ENCODE measurements around the gene PPP3CA.
"Not testable (repeated sequence)": the region's sequence is repeated elsewhere in the genome, so short reads cannot be mapped to it uniquely, and the experiment has no call there.

PPP3CA gene

DNA sequence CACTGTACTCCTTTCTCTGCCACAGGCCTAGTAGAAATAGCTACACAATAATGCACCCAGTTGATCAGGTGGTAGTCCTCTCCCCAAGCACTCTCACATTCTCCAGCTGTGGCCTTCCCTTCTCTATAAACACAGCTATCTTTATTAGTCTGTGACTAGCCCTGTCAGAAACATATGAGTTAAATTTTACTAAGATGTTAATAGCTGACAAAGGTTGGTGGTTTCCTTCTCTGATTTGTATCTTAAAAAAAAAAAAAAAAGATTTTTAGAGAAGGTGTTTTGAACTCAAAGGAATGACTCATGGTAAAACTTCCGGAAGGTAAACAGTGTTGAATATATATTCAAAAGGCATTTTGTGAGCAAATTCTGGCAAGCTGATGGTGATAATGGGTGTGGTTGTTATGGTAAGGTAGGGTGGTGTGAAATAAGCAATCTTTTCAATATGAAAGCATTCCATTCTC is 327.4 kb downstream of the PPP3CA start:
- peaks cover 52% of the 10 kb centered on the region for H3K4me1 Mint-ChIP-seq
- H3K36me3 Mint-ChIP-seq: peaks cover 19% of the 10 kb centered on the region
- DNase-seq: peak; percentile 52
- H3K4me3 Mint-ChIP-seq: peak overlapping the region; percentile 45
- H3K9me3 Mint-ChIP-seq: no peaks in the 10 kb centered on the region
- H3K27me3 Mint-ChIP-seq: peaks cover 4% of the 10 kb centered on the region
- H3K27ac Mint-ChIP-seq: peak overlapping the region; percentile 88
- CTCF ChIA-PET: interaction anchor here (0.5 to 1.1 kb wide), 7 partner anchors 9 to 1605 kb away, joined by 3 to 4 read pairs (median 3); partner anchors contain the start of gene SLC39A8

DNA sequence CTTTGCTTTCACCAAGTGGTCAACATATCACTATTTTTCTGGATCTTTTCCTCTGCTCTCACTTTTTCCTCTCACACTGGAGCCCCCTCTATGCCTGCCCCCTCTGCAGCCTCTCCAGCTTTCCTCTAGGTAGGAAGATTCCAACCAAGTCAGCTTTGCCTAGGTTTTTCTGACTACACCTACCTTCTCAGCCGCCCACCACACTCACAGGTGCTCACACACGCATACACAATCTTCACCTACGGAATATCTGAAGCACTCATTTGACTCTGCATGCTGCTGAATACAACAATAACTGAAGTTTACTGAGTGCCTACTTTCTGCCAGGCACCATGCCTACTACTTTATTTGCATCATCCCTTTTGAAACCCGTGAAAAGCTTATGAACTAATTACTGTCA is 328.0 kb downstream of the PPP3CA start:
- CTCF ChIA-PET: interaction anchor here (0.6 to 0.9 kb wide), 3 partner anchors 187 to 1327 kb away, joined by 3 read pairs; partner anchors contain the start of gene SLC39A8
- no peaks in the 10 kb centered on the region for H3K9me3 Mint-ChIP-seq
- H3K27ac Mint-ChIP-seq: peak overlapping the region; percentile 88
- no peak overlapping the region for H3K4me3 Mint-ChIP-seq
- H3K36me3 Mint-ChIP-seq: peaks cover 16% of the 10 kb centered on the region
- peaks cover 52% of the 10 kb centered on the region for H3K4me1 Mint-ChIP-seq
- no peak for DNase-seq
- H3K27me3 Mint-ChIP-seq: peaks cover 4% of the 10 kb centered on the region

- Mint-ChIP-seq H3K36me3 (peaks cover 16% of the 10 kb centered on the region), H3K9me3 (no peaks in the 10 kb centered on the region), H3K4me3 (no peak overlapping the region), H3K4me1 (peaks cover 52% of the 10 kb centered on the region), H3K27me3 (peaks cover 4% of the 10 kb centered on the region), H3K27ac (peak overlapping the region; percentile 88)
- no peak for DNase-seq
- CTCF ChIA-PET: no interaction called here
These were observed 328.5 kb downstream of the PPP3CA start for GRCh38 chr4:101018836-101019235.

GRCh38 chr4:101014417-101014816 is 332.9 kb downstream of the PPP3CA start:
- H3K4me3 Mint-ChIP-seq: no peak overlapping the region
- H3K36me3 Mint-ChIP-seq: peaks cover 5% of the 10 kb centered on the region
- peaks cover 10% of the 10 kb centered on the region for H3K27me3 Mint-ChIP-seq
- H3K4me1 Mint-ChIP-seq: peaks cover 25% of the 10 kb centered on the region
- DNase-seq: no peak
- no peak overlapping the region for H3K27ac Mint-ChIP-seq
- H3K9me3 Mint-ChIP-seq: no peaks in the 10 kb centered on the region
- CTCF ChIA-PET: no interaction called here

DNA sequence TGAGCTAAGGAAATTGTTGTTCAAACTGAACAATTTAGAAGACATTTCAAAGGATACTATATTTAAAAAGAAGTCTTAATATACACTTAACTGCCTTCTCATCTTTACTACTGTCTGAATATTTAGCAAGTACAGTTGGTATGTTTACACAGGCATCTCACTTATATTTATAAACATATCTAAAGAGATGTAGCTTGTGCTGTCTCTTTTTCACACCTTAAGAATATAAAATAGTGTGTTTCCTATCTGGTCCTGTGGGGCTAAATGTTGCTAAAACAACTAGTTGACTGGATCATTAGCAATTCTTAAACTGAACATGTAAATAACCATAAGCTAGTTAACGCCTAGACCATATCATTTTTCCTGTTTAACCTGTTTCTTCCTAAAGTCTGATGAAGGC is 336.3 kb downstream of the PPP3CA start:
- peaks cover under 1% of the 10 kb centered on the region for H3K36me3 Mint-ChIP-seq
- CTCF ChIA-PET: interaction anchor here (0.8 to 1.4 kb wide), 2 partner anchors 9 to 916 kb away, joined by 3 to 4 read pairs; no protein-coding TSS in a partner anchor
- H3K4me3 Mint-ChIP-seq: no peak overlapping the region
- DNase-seq: no peak
- H3K4me1 Mint-ChIP-seq: peaks cover 12% of the 10 kb centered on the region
- H3K27me3 Mint-ChIP-seq: peaks cover 12% of the 10 kb centered on the region
- no peak overlapping the region for H3K27ac Mint-ChIP-seq
- no peaks in the 10 kb centered on the region for H3K9me3 Mint-ChIP-seq

- peaks cover 13% of the 10 kb centered on the region for H3K27me3 Mint-ChIP-seq
- H3K27ac Mint-ChIP-seq: no peak overlapping the region
- no peak overlapping the region for H3K4me3 Mint-ChIP-seq
- CTCF ChIA-PET: no interaction called here
- no peaks in the 10 kb centered on the region for H3K9me3 Mint-ChIP-seq
- H3K36me3 Mint-ChIP-seq: no peaks in the 10 kb centered on the region
- DNase-seq: no peak
- peaks cover 11% of the 10 kb centered on the region for H3K4me1 Mint-ChIP-seq
These were observed 337.9 kb downstream of the PPP3CA start for GRCh38 chr4:101009471-101009870.

- H3K9me3 Mint-ChIP-seq: peaks cover under 1% of the 10 kb centered on the region
- DNase-seq: no peak
- CTCF ChIA-PET: interaction anchor here (0.6 kb wide), 1 partner anchor 12 kb away, joined by 4 read pairs; no protein-coding TSS in a partner anchor
- H3K27ac Mint-ChIP-seq: no peak overlapping the region
- H3K4me3 Mint-ChIP-seq: no peak overlapping the region
- no peaks in the 10 kb centered on the region for H3K36me3 Mint-ChIP-seq
- H3K4me1 Mint-ChIP-seq: peaks cover 11% of the 10 kb centered on the region
- peaks cover 11% of the 10 kb centered on the region for H3K27me3 Mint-ChIP-seq
These were observed 338.8 kb downstream of the PPP3CA start for GRCh38 chr4:101008503-101008902.

DNA sequence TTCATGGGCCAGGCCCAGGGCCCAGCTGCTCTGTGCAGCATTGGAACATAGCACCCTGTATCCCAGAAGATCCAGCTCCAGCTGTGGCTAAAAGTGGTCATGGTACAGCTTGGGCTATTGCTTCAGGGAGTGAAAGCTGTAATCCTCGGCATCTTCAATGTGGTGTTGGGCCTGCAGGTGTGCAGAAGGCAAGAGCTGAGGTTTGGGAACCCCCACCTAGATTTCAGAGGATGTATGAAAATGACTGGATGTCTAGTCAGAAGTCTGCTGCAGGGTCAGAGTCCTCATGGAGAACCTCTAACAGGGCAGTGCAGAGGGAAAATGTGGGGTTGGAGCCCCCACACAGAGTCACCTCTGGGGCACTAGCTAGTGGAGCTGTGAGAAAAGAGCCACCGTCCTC is 341.7 kb downstream of the PPP3CA start:
- Mint-ChIP-seq H3K4me1 (peaks cover 9% of the 10 kb centered on the region), H3K27me3 (peaks cover 7% of the 10 kb centered on the region)
- CTCF ChIA-PET: no interaction called here

DNA sequence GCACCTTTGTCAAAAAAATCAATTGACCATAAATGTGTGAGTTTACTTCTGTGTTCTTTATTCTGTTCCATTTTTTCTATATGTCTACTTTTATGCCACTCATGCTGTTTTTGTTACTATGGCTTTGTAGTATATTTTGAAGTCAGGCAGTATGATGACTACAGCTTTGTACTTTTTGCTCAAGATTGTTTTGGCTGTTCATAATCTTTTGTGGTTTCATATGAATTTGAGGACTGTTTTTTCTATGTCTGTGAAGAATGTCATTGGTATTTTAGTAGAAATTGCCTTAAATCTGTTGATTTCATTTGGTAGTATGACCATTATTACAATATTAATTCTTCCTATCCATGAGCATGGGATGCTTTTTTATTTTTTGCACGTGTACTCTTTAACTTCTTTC is 346.8 kb downstream of the PPP3CA start:
- peaks cover under 1% of the 10 kb centered on the region for H3K27me3 Mint-ChIP-seq
- no peak for DNase-seq
- CTCF ChIA-PET: no interaction called here
- no peak overlapping the region for H3K27ac Mint-ChIP-seq
- H3K9me3 Mint-ChIP-seq: peaks cover 2% of the 10 kb centered on the region
- no peak overlapping the region for H3K4me3 Mint-ChIP-seq
- H3K36me3 Mint-ChIP-seq: no peaks in the 10 kb centered on the region
- H3K4me1 Mint-ChIP-seq: no peaks in the 10 kb centered on the region

More for the DNA sequence above, 341.7 kb downstream of the PPP3CA start:
- Mint-ChIP-seq H3K27ac (no peak overlapping the region), H3K4me3 (no peak overlapping the region), H3K9me3 (peaks cover 2% of the 10 kb centered on the region), H3K36me3 (no peaks in the 10 kb centered on the region)
- no peak for DNase-seq

- Mint-ChIP-seq H3K36me3 (no peaks in the 10 kb centered on the region), H3K27ac (no peak overlapping the region), H3K27me3 (no peaks in the 10 kb centered on the region), H3K4me1 (no peaks in the 10 kb centered on the region), H3K4me3 (no peak overlapping the region), H3K9me3 (no peaks in the 10 kb centered on the region)
- no peak for DNase-seq
- CTCF ChIA-PET: no interaction called here
These were observed 351.7 kb downstream of the PPP3CA start for GRCh38 chr4:100995671-100996070.

DNA sequence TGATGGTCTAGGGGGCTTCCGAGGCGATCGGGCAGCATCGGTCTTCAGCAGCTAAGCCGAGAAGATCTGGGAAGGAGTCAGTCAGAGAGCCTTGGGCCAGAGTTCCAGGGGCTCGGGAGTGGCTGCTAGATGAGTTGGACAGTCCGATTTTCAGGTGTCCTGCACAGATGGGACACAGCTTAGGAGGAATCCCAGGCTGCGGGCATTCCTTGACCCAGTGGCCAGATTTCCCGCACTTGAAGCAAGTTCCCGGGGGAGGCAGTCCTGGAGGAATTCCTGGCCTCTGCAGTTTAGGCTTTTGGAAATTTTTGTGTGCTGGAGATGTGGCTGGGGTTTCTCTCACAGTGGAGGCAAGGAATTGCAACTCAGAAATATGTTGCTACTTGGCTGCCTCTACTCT is 352.3 kb downstream of the PPP3CA start:
- H3K27me3 Mint-ChIP-seq, CTCF ChIA-PET, H3K4me1 Mint-ChIP-seq, H3K9me3 Mint-ChIP-seq, H3K36me3 Mint-ChIP-seq, DNase-seq, H3K4me3 Mint-ChIP-seq, H3K27ac Mint-ChIP-seq: not testable (repeated sequence)

GRCh38 chr4:100991332-100992069 is 355.8 kb downstream of the PPP3CA start:
- DNase-seq, H3K9me3 Mint-ChIP-seq, H3K36me3 Mint-ChIP-seq, H3K27me3 Mint-ChIP-seq, H3K4me3 Mint-ChIP-seq, CTCF ChIA-PET, H3K27ac Mint-ChIP-seq, H3K4me1 Mint-ChIP-seq: not testable (repeated sequence)

DNA sequence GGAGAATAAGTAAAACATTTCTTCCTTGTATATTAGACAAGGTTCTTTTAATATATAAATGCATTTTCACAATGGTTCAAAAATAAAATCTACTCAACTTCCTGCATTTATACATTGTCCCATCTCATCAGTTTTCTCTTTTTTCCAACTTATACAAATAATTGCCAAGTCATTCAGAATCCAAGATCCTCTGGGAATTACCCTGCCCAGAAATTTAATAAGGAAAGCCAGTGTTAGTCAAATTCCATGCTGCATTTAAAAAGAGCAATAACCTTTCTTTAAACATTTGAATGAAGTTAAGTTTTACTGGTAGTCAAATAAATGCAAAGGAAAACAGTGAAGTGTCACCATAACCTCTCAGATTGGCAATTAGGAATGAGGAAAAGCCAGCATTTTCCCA is 357.9 kb downstream of the PPP3CA start:
- Mint-ChIP-seq H3K9me3 (no peaks in the 10 kb centered on the region), H3K4me1 (no peaks in the 10 kb centered on the region), H3K27ac (no peak overlapping the region), H3K36me3 (no peaks in the 10 kb centered on the region), H3K4me3 (no peak overlapping the region), H3K27me3 (peaks cover 14% of the 10 kb centered on the region)
- CTCF ChIA-PET: no interaction called here
- no peak for DNase-seq

- CTCF ChIA-PET: no interaction called here
- no peak for DNase-seq
- no peaks in the 10 kb centered on the region for H3K9me3 Mint-ChIP-seq
- no peaks in the 10 kb centered on the region for H3K4me1 Mint-ChIP-seq
- H3K27me3 Mint-ChIP-seq: peaks cover 14% of the 10 kb centered on the region
- H3K4me3 Mint-ChIP-seq: no peak overlapping the region
- H3K36me3 Mint-ChIP-seq: no peaks in the 10 kb centered on the region
- H3K27ac Mint-ChIP-seq: no peak overlapping the region
These were observed 358.4 kb downstream of the PPP3CA start for GRCh38 chr4:100988876-100989275.

GRCh38 chr4:100986360-100986868 is 360.9 kb downstream of the PPP3CA start:
- CTCF ChIA-PET: no interaction called here

More at GRCh38 chr4:100986360-100986868, 360.9 kb downstream of the PPP3CA start:
- peaks cover 14% of the 10 kb centered on the region for H3K27me3 Mint-ChIP-seq
- DNase-seq: no peak
- no peak overlapping the region for H3K27ac Mint-ChIP-seq
- H3K4me3 Mint-ChIP-seq: no peak overlapping the region
- H3K36me3 Mint-ChIP-seq: no peaks in the 10 kb centered on the region
- no peaks in the 10 kb centered on the region for H3K9me3 Mint-ChIP-seq
- no peaks in the 10 kb centered on the region for H3K4me1 Mint-ChIP-seq

Measured in activated naive CD4-positive, alpha-beta T cell treated with anti-CD3 and anti-CD28 coated beads, Interleukin-2, amount 10 ng/mL, durations not matched to agents 7 days and 5 days (primary cell).